Trophoblast cell (in vitro differentiated cells and primary cell): Measurements from ENCODE around the gene CCDC200.

Experiments used
- DNase-seq, 2 donors: peaks; one replicate each; pipeline ENCODE4 v3.0.0-alpha.2; 2016
- H2AFZ ChIP-seq: 2 replicates; pipeline ENCODE4 v1.6.1; 2013; ENCODE audit warnings: low read length, moderate library complexity, mild to moderate bottlenecking; ENCODE audit not compliant: insufficient read depth, poor library complexity
- H2AK5ac ChIP-seq: 2 replicates; pipeline ENCODE4 v1.6.1; 2013; ENCODE audit warnings: mild to moderate bottlenecking, low read length
- H2BK120ac ChIP-seq: 2 replicates; pipeline ENCODE4 v1.6.1; 2013; ENCODE audit warnings: low read length, mild to moderate bottlenecking, moderate library complexity; ENCODE audit not compliant: insufficient read depth, poor library complexity
- H2BK12ac ChIP-seq: 2 replicates; pipeline ENCODE4 v1.6.1; 2013; ENCODE audit warnings: mild to moderate bottlenecking, low read length, moderate library complexity
- H2BK5ac ChIP-seq: 2 replicates; pipeline ENCODE4 v1.6.1; 2013; ENCODE audit warnings: low read length, low read depth, moderate library complexity, mild to moderate bottlenecking; ENCODE audit not compliant: poor library complexity
- H3K14ac ChIP-seq: 2 replicates; pipeline ENCODE4 v1.6.1; 2013; ENCODE audit warnings: mild to moderate bottlenecking, low read length
- H3K18ac ChIP-seq: 2 replicates; pipeline ENCODE4 v1.6.1; 2013; ENCODE audit warnings: mild to moderate bottlenecking, low read length
- H3K23ac ChIP-seq: 2 replicates; pipeline ENCODE4 v1.6.1; 2013; ENCODE audit warnings: low read length
- H3K27ac ChIP-seq: 2 replicates; pipeline ENCODE4 v1.5.1; 2013; ENCODE audit warnings: low read depth, mild to moderate bottlenecking, inconsistent platforms, low read length, moderate library complexity
- H3K27me3 ChIP-seq: 2 replicates; pipeline ENCODE4 v1.6.1; 2013; ENCODE audit warnings: inconsistent platforms, mild to moderate bottlenecking, low read length, moderate library complexity; ENCODE audit not compliant: insufficient read depth
- H3K36me3 ChIP-seq, 2 experiments: 1 replicate in 1 of 2; 2 replicates in 1 of 2; pipeline ENCODE4 v1.6.1; 2013; ENCODE audit warnings: low read length in 2 of 2, mild to moderate bottlenecking in 2 of 2, moderate library complexity in 1 of 2; ENCODE audit not compliant: insufficient read depth in 2 of 2, control insufficient read depth in 1 of 2
- H3K4ac ChIP-seq: 2 replicates; pipeline ENCODE4 v1.6.1; 2013; ENCODE audit warnings: low read depth, mild to moderate bottlenecking, low read length, moderate library complexity
- H3K4me1 ChIP-seq, 2 experiments: 1 replicate in 1 of 2; 2 replicates in 1 of 2; pipeline ENCODE4 v1.6.1; 2013; ENCODE audit warnings: low read length in 2 of 2, mild to moderate bottlenecking in 2 of 2, moderate library complexity in 1 of 2; ENCODE audit not compliant: insufficient read depth in 2 of 2, control insufficient read depth in 1 of 2
- H3K4me2 ChIP-seq: 2 replicates; pipeline ENCODE4 v1.6.1; 2013; ENCODE audit warnings: inconsistent platforms, mild to moderate bottlenecking, low read length, moderate library complexity
- H3K4me3 ChIP-seq: 2 replicates; pipeline ENCODE4 v1.5.1; 2013; ENCODE audit warnings: mild to moderate bottlenecking, low read depth, low read length, inconsistent platforms
- H3K79me1 ChIP-seq: one replicate; pipeline ENCODE4 v1.6.1; 2013; ENCODE audit warnings: low read length
- H3K79me2 ChIP-seq: 2 replicates; pipeline ENCODE4 v1.6.1; 2013; ENCODE audit warnings: low read length, mild to moderate bottlenecking; ENCODE audit not compliant: control insufficient read depth, insufficient read depth, poor library complexity
- H3K9ac ChIP-seq: 2 replicates; pipeline ENCODE4 v1.6.1; 2013; ENCODE audit warnings: mild to moderate bottlenecking, low read length
- H3K9me3 ChIP-seq: 2 replicates; pipeline ENCODE4 v1.6.1; 2013; ENCODE audit warnings: low read depth, mild to moderate bottlenecking, control low read depth, inconsistent platforms, low read length; ENCODE audit not compliant: insufficient read depth
- H4K12ac ChIP-seq: 2 replicates; pipeline ENCODE4 v1.6.1; 2013; ENCODE audit warnings: low read depth, mild to moderate bottlenecking, low read length, moderate library complexity
- H4K8ac ChIP-seq: 2 replicates; pipeline ENCODE4 v1.6.1; 2013; ENCODE audit warnings: low read depth, mild to moderate bottlenecking, low read length, moderate library complexity
- H4K91ac ChIP-seq: one replicate; pipeline ENCODE4 v1.6.1; 2013; ENCODE audit warnings: low read depth, mild to moderate bottlenecking, low read length, moderate library complexity
- WGBS: extraction: QIAGEN DNeasy Blood & Tissue Kit; methylation state at CpG from one replicate; pipeline ENCODE4 v1.1.7; 2013; ENCODE audit warnings: missing lambda C conversion rate; ENCODE audit not compliant: insufficient read length, insufficient coverage; ENCODE audit errors: extremely low coverage; 5-methylcytosine and 5-hydroxymethylcytosine counted together

Gene CCDC200

DNA sequence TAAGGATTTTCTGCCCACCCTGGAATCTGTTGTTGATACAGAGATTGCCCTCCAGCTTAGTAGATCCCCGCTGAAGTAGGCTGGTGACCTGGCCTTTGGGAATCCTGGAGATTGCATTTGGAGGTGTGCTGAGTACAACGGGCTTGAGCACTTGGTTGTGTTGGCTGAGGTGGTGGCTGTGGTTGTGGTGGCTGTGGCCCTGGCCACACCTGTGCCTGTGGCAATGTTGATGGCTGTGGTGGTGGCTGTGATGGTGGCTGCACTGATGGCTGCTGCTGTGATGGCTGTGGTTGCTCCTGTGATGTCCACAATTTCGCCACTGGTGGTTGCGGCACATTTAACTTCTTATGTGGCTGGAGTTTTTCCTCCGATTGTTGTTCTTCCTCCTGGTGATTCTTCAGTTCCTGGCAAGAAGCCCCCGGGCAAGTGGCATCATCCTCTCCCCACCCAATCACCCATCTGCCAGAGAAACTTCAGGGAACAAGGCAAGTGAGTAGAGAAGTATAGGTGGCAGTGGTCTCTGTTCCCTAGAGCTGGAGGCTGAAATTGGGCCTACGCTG, 4.2 kb downstream of the CCDC200 start:
- Histone ChIP-seq H2BK120ac (no peak overlapping the region), H3K4me1 (no peaks in the 10 kb centered on the region), H4K12ac (no peak overlapping the region), H3K9ac (no peak overlapping the region), H3K27me3 (no peaks in the 10 kb centered on the region), H3K9me3 (no peaks in the 10 kb centered on the region), H2AFZ (no peak overlapping the region), H3K79me2 (no peaks in the 10 kb centered on the region), H3K36me3 (peaks cover 0 to 7% of the 10 kb centered on the region in 2 experiments), H3K14ac (no peak overlapping the region), H3K18ac (no peak overlapping the region), H3K27ac (no peak overlapping the region), H2AK5ac (no peak overlapping the region), H2BK5ac (no peak overlapping the region), H4K91ac (no peak overlapping the region), H3K4me3 (no peak overlapping the region), H3K23ac (no peak overlapping the region), H3K4ac (no peak overlapping the region), H4K8ac (no peak overlapping the region), H3K4me2 (no peak overlapping the region), H2BK12ac (no peak overlapping the region), H3K79me1 (no peaks in the 10 kb centered on the region)
- no CpG with 5 or more reads among the region's 7 CpGs for WGBS
- DNase-seq, result no peak

GRCh38 chr17:43220511-43221125, 7.8 kb downstream of the CCDC200 start:
- Histone ChIP-seq H2AFZ (no peak overlapping the region), H3K18ac (no peak overlapping the region), H3K9me3 (no peaks in the 10 kb centered on the region), H2BK12ac (no peak overlapping the region), H4K12ac (no peak overlapping the region), H3K79me2 (no peaks in the 10 kb centered on the region), H3K27me3 (no peaks in the 10 kb centered on the region), H2BK120ac (no peak overlapping the region), H4K91ac (no peak overlapping the region), H3K4ac (no peak overlapping the region), H3K4me3 (no peak overlapping the region), H3K4me1 (no peaks in the 10 kb centered on the region), H4K8ac (no peak overlapping the region), H3K4me2 (no peak overlapping the region), H3K23ac (no peak overlapping the region), H3K9ac (no peak overlapping the region), H3K27ac (no peak overlapping the region), H2AK5ac (no peak overlapping the region), H3K14ac (no peak overlapping the region), H2BK5ac (no peak overlapping the region), H3K36me3 (peaks cover 7 to 13% of the 10 kb centered on the region in 2 experiments), H3K79me1 (no peaks in the 10 kb centered on the region)
- WGBS, result no CpG with 5 or more reads among the region's 9 CpGs
- no peak for DNase-seq

- Histone ChIP-seq H4K91ac (no peak overlapping the region), H2AFZ (no peak overlapping the region), H3K4ac (no peak overlapping the region), H3K27me3 (no peaks in the 10 kb centered on the region), H3K9me3 (no peaks in the 10 kb centered on the region), H3K4me1 (no peaks in the 10 kb centered on the region), H2AK5ac (no peak overlapping the region), H3K18ac (no peak overlapping the region), H3K79me2 (no peaks in the 10 kb centered on the region), H4K12ac (no peak overlapping the region), H3K79me1 (no peaks in the 10 kb centered on the region), H3K23ac (no peak overlapping the region), H2BK120ac (no peak overlapping the region), H3K4me3 (no peak overlapping the region), H3K14ac (no peak overlapping the region), H2BK12ac (no peak overlapping the region), H4K8ac (no peak overlapping the region), H3K36me3 (peaks cover 7 to 13% of the 10 kb centered on the region in 2 experiments), H3K4me2 (no peak overlapping the region), H3K9ac (no peak overlapping the region), H3K27ac (no peak overlapping the region), H2BK5ac (no peak overlapping the region)
- DNase-seq, result no peak
- no CpG with 5 or more reads among the region's 8 CpGs for WGBS
Measured at GRCh38 chr17:43219746-43220380, 8.6 kb downstream of the CCDC200 start.

DNA sequence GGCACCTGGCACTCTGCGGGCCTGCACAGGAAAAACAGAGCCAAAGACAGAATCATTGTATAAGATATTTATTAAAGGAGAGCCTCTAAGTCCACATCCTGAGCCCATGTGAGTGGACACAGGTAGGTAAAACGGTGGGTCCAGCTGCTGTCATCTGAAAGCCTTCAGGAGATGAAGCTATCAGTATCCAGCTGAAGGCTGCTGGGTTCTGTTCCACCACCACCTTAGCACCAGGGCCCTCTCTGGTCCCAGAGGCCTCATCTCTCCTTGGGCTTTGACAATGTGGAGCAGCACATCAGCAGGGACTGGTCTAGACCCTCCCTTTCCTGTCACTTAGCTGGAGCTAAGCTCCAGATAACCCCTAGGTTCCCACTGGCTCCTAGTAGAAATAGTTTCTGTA, 9.4 kb downstream of the CCDC200 start:
- H3K79me1 ChIP-seq, result no peaks in the 10 kb centered on the region

More for the DNA sequence above, 9.4 kb downstream of the CCDC200 start:
- no peak for DNase-seq
- no peak overlapping the region for H2BK120ac ChIP-seq
- no peaks in the 10 kb centered on the region for H3K27me3 ChIP-seq
- H4K91ac ChIP-seq, result no peak overlapping the region
- H3K9ac ChIP-seq, result no peak overlapping the region
- no peak overlapping the region for H2BK12ac ChIP-seq
- no peaks in the 10 kb centered on the region for H3K4me1 ChIP-seq
- no peak overlapping the region for H3K4me2 ChIP-seq
- no peak overlapping the region for H3K4ac ChIP-seq
- H3K23ac ChIP-seq, result no peak overlapping the region
- H3K27ac ChIP-seq, result no peak overlapping the region
- H4K12ac ChIP-seq, result no peak overlapping the region
- H3K18ac ChIP-seq, result no peak overlapping the region
- H2AK5ac ChIP-seq, result no peak overlapping the region
- no peak overlapping the region for H4K8ac ChIP-seq
- H3K9me3 ChIP-seq, result no peaks in the 10 kb centered on the region
- no peak overlapping the region for H3K4me3 ChIP-seq
- no peak overlapping the region for H3K14ac ChIP-seq
- H3K79me2 ChIP-seq, result no peaks in the 10 kb centered on the region
- H2BK5ac ChIP-seq, result no peak overlapping the region
- WGBS, result no CpG with 5 or more reads among the region's 2 CpGs
- no peak overlapping the region for H2AFZ ChIP-seq
- peaks cover 7 to 9% of the 10 kb centered on the region in 2 experiments for H3K36me3 ChIP-seq
